Medulla oblongata (tissue), 1 donor: ENCODE data around the gene ZXDC.
A peak's percentile ranks its signal among the peaks of the same experiment; 100 is the strongest.

Experiments used
- DNase-seq: peaks from one replicate; pipeline ENCODE4 v3.0.0-alpha.2; 2015; ENCODE audit errors: extremely low spot score

Gene ZXDC

DNA sequence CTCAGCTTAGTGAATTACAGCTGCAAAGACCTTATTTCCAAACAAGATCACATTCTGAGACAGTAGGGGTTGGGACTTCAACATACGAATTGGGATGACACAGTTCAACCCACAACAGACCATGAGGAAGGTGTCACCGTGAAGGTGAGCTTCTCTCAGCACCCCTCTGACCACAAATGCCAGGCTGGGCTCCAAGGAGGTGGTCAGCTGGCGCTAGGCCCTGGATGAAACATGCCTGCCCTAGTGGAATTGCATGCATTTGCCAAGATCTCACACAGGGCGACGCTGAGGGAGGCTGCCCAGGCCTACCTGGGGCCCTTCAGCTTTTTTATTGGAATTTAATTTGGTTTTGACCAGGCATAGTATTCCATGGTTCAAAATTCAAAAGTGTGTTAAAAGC, 79.2 kb downstream of the ZXDC start:
- DNase-seq = no peak

DNA sequence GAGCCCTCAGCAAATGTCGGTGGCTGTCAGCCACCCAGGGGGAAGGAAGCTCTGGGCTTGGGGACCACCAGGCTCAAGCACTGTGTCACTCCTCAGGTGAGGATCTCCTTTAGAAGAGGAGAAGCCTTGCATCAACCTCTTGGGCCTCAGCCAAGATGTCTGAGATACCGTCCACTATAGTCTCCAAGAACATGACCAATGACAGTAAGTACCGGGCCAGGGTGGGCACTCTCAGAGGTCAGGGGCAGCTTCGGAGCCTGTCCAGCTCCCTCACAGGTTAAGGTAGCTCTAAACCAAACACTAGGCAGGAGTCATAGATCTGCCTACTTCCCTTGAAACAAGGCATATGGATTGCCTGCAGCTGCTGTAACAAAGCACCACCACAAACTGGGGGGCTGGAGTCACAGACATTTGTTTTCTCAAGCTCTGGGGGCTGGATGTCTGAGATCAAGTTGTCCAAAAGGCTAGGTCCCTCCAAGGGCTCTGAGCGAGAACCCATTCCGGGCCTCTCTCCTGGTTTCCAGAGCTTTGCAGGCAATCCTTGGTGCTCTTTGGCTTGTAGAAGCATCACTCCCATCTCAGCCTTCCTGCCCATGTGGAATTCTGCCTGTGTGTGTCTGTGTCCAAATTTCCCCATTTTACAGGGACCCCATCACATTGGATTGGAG, 79.7 kb downstream of the ZXDC start:
- DNase-seq = no peak

- no peak for DNase-seq
Observed at GRCh38 chr3:126394977-126395321, 80.7 kb downstream of the ZXDC start.

DNA sequence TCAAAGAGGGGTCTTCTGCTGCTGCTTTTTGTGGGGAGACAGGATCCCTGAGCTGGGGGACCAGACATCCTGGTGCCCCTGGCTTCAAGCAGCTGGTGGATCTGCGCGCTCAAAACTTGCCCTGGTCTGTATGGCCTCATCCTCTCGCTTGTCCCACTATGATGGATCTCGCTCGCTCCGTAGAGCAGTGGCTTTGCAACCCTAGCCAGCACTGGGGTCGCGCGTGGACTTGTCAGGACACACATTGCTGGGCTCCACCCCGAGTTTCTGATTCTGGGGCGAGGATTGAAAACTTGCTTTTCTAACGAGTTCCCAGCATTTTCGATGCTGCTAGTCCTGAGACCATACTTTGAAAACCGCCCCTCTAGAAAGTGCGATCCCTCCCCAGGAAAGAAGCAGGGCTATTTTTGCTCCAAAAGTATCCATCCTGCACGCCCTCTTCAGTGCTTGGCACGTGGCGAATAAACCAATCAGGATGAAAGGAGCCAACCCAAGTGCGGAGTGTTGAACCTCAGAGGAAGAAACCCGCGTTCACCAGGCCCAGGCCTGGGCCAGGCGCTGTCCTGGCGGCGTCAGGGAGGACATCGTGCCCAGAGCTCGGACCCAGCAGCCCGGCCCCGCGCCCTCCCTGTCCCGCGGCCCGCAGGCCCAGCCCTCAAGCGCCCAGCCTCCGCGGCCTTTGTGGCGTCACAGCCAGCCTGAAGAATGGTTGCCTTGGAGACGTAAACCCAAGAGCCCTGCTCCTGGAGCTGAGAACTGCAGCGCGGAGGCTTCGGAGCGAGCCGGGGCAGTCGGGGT, 81.3 kb downstream of the ZXDC start, which contains the start of gene CFAP100:
TSS of gene CFAP100 (plus strand) at position 731 of the 798 bp plus-strand sequence. CDS start 1,092 bp downstream, outside the sequence.
- peak; percentile 53 for DNase-seq

GRCh38 chr3:126393563-126393962, 82.1 kb downstream of the ZXDC start:
- DNase-seq = no peak

GRCh38 chr3:126392246-126392645, 83.4 kb downstream of the ZXDC start:
- DNase-seq = no peak

DNA sequence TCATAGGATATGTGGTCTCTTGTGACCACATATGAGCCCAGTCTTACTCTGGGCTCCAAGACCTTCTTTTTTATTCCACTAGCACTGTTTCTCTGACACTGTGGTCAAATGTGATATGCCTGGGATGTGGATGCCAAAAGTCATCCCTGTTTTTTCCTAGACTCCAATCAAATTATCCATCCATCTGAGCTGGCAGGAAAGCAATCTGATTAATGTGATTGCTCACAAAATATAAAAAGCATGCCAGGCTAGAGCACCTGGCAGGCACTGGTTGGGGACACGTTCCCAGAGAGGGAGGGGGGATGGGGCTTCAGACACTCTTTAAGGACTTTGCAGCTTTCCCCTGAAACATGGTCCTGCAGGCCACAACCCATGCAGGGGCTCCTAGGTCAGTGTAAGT, 84.1 kb downstream of the ZXDC start:
- DNase-seq = no peak

DNA sequence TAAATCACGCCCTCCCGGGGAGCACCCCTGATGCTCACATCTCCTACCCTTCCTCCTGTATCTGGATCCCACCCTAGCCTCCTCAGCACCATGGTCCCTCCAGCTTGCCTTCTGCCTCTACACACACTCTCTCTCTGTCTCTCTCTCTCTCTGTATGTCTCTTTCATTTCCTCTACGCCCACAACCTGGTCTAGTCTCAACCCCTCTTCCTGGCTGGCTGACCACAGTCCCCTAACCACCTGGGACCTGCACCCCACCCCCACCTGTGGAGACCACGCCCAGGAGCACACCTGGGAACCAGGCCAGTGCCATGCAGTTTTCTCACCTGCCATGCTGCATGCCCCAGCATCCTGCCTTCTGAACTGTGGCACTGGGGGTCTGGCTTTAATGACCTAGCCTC, 84.9 kb downstream of the ZXDC start:
- DNase-seq = no peak

- DNase-seq = no peak
Observed at GRCh38 chr3:126390201-126390600, 85.5 kb downstream of the ZXDC start.

DNA sequence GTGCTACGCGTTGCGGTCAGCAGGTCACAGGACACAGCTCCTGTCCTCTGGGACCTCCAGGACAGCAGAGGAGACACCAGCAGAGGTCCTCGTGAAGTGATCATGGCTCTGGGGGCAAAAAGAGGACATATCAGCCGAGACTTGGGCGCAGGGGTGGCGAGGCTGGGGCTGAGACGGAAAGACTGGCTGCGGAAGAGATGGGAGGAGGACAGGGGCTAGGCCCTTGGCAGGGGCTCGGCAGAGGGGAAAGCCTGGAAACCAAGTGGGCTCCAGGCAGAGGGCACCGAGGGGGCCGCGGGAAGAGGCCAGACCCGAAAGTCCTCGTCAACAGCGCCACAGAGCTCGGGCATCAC, 85.9 kb downstream of the ZXDC start:
- DNase-seq = no peak

DNA sequence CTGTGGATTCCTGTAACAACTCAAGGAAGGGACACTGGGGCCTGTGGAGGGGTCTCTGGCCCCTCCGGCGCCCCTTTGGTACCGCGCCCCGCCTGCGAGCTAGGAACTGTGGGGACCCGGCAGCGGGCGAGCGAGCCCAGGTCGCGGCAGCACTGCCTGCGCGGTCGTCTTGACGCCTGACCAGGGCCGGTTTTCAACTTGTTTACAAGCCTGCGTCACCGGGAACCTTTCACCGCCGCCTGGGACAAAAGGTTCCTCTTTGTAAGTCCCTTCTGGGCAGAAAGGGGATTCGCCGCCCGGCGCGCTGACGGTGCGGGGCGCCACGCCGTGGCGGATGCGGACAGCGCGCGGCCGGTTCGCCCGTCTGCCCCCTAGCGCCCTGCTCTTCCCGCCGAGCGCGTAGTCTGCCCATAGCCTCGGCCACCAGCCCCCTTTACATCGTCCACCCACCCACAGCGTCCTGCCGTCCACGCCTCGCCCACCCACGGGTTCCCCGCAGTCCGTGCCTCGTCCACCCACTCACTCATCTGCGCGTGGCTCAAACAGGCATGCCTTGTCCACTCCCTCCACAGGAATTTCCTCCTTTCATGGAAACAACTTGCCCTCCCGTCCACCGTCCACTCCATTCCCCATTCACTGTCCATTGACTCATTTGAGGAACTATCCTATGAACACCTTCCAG, 86.4 kb downstream of the ZXDC start:
- DNase-seq = peak; percentile 95
